GM23248 (cell line): ENCODE results near the gene IMMT.

Experiments used
- EZH2 ChIP-seq: fragments of 200-600 bp; sonication (generic); IDR thresholded peaks from 2 replicates; pipeline ENCODE4 v1.6.1; 2018; ENCODE audit warnings: antibody characterized with exemption, mild to moderate bottlenecking; ENCODE audit not compliant: insufficient read depth, poor library complexity, severe bottlenecking
- EZH2phosphoT487 ChIP-seq: fragments of 200-600 bp; sonication (generic); IDR thresholded peaks from 2 replicates; pipeline ENCODE4 v1.6.1; 2018; ENCODE audit warnings: antibody characterized with exemption, moderate library complexity, mild to moderate bottlenecking, low read depth; ENCODE audit not compliant: insufficient read depth

GRCh38 chr2:86185517-86186212 is 9.6 kb downstream of the IMMT start:
- TF ChIP-seq EZH2 (no peak), EZH2phosphoT487 (no peak)
